ENCODE results near the gene CRTC2. TPM values are rescaled to one million over a fixed set of nuclear protein-coding genes. Genes with fewer than 3 reads are reported as not detected.

The CRTC2 gene
- total and polyA plus RNA-seq, 9 of the 15 experiments (the other 6 are each of a cell fraction or from before 2014, with no cell fraction given): 2.7 to 26.4 (median 10.2) TPM

- TF ChIP-seq ZNF324 (CRISPR knock-in tag; IDR thresholded peaks at IDR 0.05): no peak
- TF ChIP-seq ZNF57 (CRISPR knock-in tag; IDR thresholded peaks at IDR 0.05): no peak
- no peak for TF ChIP-seq SMARCC2 (IDR thresholded peaks at IDR 0.05; ENCODE audit: low read depth)
- no peak for TF ChIP-seq ZNF592 (IDR thresholded peaks at IDR 0.05)
- TF ChIP-seq ZNF699 (CRISPR knock-in tag; IDR thresholded peaks at IDR 0.05; ENCODE audit: insufficient replicate concordance): no peak
- no peak for TF ChIP-seq ZNF212 (CRISPR knock-in tag; IDR thresholded peaks at IDR 0.05)
- TF ChIP-seq ZNF217 (CRISPR knock-in tag; IDR thresholded peaks at IDR 0.05): no peak
- TF ChIP-seq SMARCA5 (IDR thresholded peaks at IDR 0.05): peak; percentile 12; the same call in 1 of the 2 replicates
- TF ChIP-seq ZNF280A (IDR thresholded peaks at IDR 0.05; ENCODE audit: low read depth, partially characterized antibody): no peak
- TF ChIP-seq SIX5 (IDR thresholded peaks at IDR 0.05; ENCODE audit: borderline replicate concordance in 1 of 2, insufficient read depth in 1 of 2, low read depth in 1 of 2, low read length in 2 of 2): no peak
- no peak for TF ChIP-seq IRF2 (CRISPR knock-in tag; IDR thresholded peaks at IDR 0.05)
- no peak for TF ChIP-seq NCOR1 (IDR thresholded peaks at IDR 0.05)
- TF ChIP-seq ELF2 (CRISPR knock-in tag; IDR thresholded peaks at IDR 0.05): no peak
- TF ChIP-seq TAF15 (IDR thresholded peaks at IDR 0.05; ENCODE audit: low read depth, low read length): no peak
- no peak for TF ChIP-seq ZNF707 (CRISPR knock-in tag; conservative IDR thresholded peaks at IDR 0.05)
- 0 out of 2 replicates have a peak, but pooled peaks have one; percentile 3 for TF ChIP-seq USF1 (CRISPR knock-in tag; IDR thresholded peaks at IDR 0.05)
- peak; percentile 43; the same call in 1 of the 2 replicates for TF ChIP-seq PHF8 (IDR thresholded peaks at IDR 0.05; ENCODE audit: borderline replicate concordance, low read length)
- TF ChIP-seq POLR3G (IDR thresholded peaks at IDR 0.05; ENCODE audit: extremely low read depth, insufficient read length, insufficient replicate concordance): no peak
- no peak for TF ChIP-seq RNF2 (IDR thresholded peaks at IDR 0.05)
- TF ChIP-seq MTF1 (CRISPR knock-in tag; IDR thresholded peaks at IDR 0.05; ENCODE audit: borderline replicate concordance): no peak
- no peak for TF ChIP-seq ZNF263 (CRISPR knock-in tag; IDR thresholded peaks at IDR 0.05; ENCODE audit: borderline replicate concordance)
- no peak for TF ChIP-seq TRIM28 (IDR thresholded peaks at IDR 0.05)
- TF ChIP-seq SOX6 (IDR thresholded peaks at IDR 0.05): no peak
- no peak for TF ChIP-seq ZNF174 (CRISPR knock-in tag; IDR thresholded peaks at IDR 0.05)
These were observed 27.7 kb upstream of the CRTC2 start, which contains the start of gene RAB13 (continued) for GRCh38 chr1:153985941-153986761.

Data from K562 (cell line).